Neural crest cell (in vitro differentiated cells): ENCODE measurements around the gene MFAP1. TPM values are rescaled to one million over a fixed set of nuclear protein-coding genes. Genes with fewer than 3 reads are reported as not detected.
"Not testable (repeated sequence)": the region's sequence is repeated elsewhere in the genome, so short reads cannot be mapped to it uniquely, and the experiment has no call there.

Source experiments
- DNase-seq: peaks from one replicate; pipeline ENCODE4 v3.0.0; 2021; ENCODE audit warnings: low read depth, mixed read lengths, low spot score
- H3K27ac Mint-ChIP-seq: one replicate; pipeline ENCODE4 v1.8.0; 2021; ENCODE audit warnings: mild to moderate bottlenecking, mixed read lengths; ENCODE audit not compliant: unreplicated experiment
- H3K27me3 Mint-ChIP-seq: 2 replicates; pipeline ENCODE4 v1.8.0; 2021; ENCODE audit warnings: low read depth, mild to moderate bottlenecking, mixed read lengths
- H3K36me3 Mint-ChIP-seq: 2 replicates; pipeline ENCODE4 v1.8.0; 2021; ENCODE audit warnings: low read depth, mild to moderate bottlenecking, mixed read lengths
- H3K4me1 Mint-ChIP-seq: 2 replicates; pipeline ENCODE4 v1.8.0; 2021; ENCODE audit warnings: mixed read lengths
- H3K4me3 Mint-ChIP-seq: one replicate; pipeline ENCODE4 v1.8.0; 2021; ENCODE audit warnings: mild to moderate bottlenecking, mixed read lengths
- H3K9me3 Mint-ChIP-seq: 2 replicates; pipeline ENCODE4 v1.8.0; 2021; ENCODE audit warnings: mixed read lengths
- CTCF ChIP-seq: fragments of 200-600 bp; sonication (generic); conservative IDR thresholded peaks from 2 replicates; pipeline ENCODE4 v1.5.0; 2021; ENCODE audit warnings: antibody characterized with exemption, mild to moderate bottlenecking
- total RNA-seq: library from RNA; stranded (reverse); gene quantifications from 2 replicates; pipeline ENCODE4 v1.2.1, GENCODE V29; 2021

MFAP1 gene
- total RNA-seq, 1 donor from 2014 or later: 41.0 TPM

- Mint-ChIP-seq H3K27ac (no peak overlapping the region), H3K27me3 (no peaks in the 10 kb centered on the region), H3K9me3 (no peaks in the 10 kb centered on the region), H3K36me3 (peaks cover 7% of the 10 kb centered on the region), H3K4me1 (no peaks in the 10 kb centered on the region), H3K4me3 (no peak overlapping the region)
- DNase-seq: no peak
- TF ChIP-seq CTCF: no peak
Measured at GRCh38 chr15:43845421-43845820, 20.9 kb upstream of the MFAP1 start.

- not testable (repeated sequence) for H3K9me3 Mint-ChIP-seq, H3K4me3 Mint-ChIP-seq, DNase-seq, H3K27ac Mint-ChIP-seq, H3K36me3 Mint-ChIP-seq, H3K27me3 Mint-ChIP-seq
- peaks cover 24% of the 10 kb centered on the region for H3K4me1 Mint-ChIP-seq
Measured at GRCh38 chr15:43832485-43832884, 8.0 kb upstream of the MFAP1 start.

GRCh38 chr15:43831519-43832052 lies 7.1 kb upstream of the MFAP1 start:
- DNase-seq, H3K36me3 Mint-ChIP-seq, H3K27ac Mint-ChIP-seq, H3K9me3 Mint-ChIP-seq, H3K27me3 Mint-ChIP-seq: not testable (repeated sequence)
- Mint-ChIP-seq H3K4me3 (peak overlapping the region; percentile 45), H3K4me1 (peaks cover 32% of the 10 kb centered on the region)

- not testable (repeated sequence) for H3K27me3 Mint-ChIP-seq, DNase-seq, H3K36me3 Mint-ChIP-seq, H3K9me3 Mint-ChIP-seq, H3K4me3 Mint-ChIP-seq, H3K27ac Mint-ChIP-seq
- peaks cover 32% of the 10 kb centered on the region for H3K4me1 Mint-ChIP-seq
Measured at GRCh38 chr15:43830691-43831275, 6.3 kb upstream of the MFAP1 start.

GRCh38 chr15:43829951-43830540 lies 5.6 kb upstream of the MFAP1 start:
- H3K36me3 Mint-ChIP-seq, H3K9me3 Mint-ChIP-seq, H3K27me3 Mint-ChIP-seq, DNase-seq, H3K27ac Mint-ChIP-seq: not testable (repeated sequence)
- peak overlapping the region; percentile 41 for H3K4me3 Mint-ChIP-seq
- peaks cover 32% of the 10 kb centered on the region for H3K4me1 Mint-ChIP-seq

- Mint-ChIP-seq H3K36me3 (peaks cover 11% of the 10 kb centered on the region), H3K27me3 (no peaks in the 10 kb centered on the region), H3K4me1 (peaks cover 43% of the 10 kb centered on the region), H3K27ac (no peak overlapping the region), H3K4me3 (peak overlapping the region; percentile 96), H3K9me3 (peaks cover 5% of the 10 kb centered on the region)
- TF ChIP-seq CTCF: no peak
- DNase-seq: no peak
Measured at GRCh38 chr15:43828061-43828657, 3.7 kb upstream of the MFAP1 start.

- H3K4me1 Mint-ChIP-seq: peaks cover 40% of the 10 kb centered on the region
- no peaks in the 10 kb centered on the region for H3K27me3 Mint-ChIP-seq
- H3K9me3 Mint-ChIP-seq: peaks cover 5% of the 10 kb centered on the region
- no peak for TF ChIP-seq CTCF
- H3K36me3 Mint-ChIP-seq: peaks cover 9% of the 10 kb centered on the region
- H3K27ac Mint-ChIP-seq: peak within 1 kb of the TSS; percentile 99
- peak; percentile 77 for DNase-seq
- H3K4me3 Mint-ChIP-seq: peak within 1 kb of the TSS; percentile 96
Measured at GRCh38 chr15:43826508-43827341, 2.2 kb upstream of the MFAP1 start, which contains the start of gene WDR76. Gene WDR76, plus strand, starts transcription at chr15:43827002. Its CDS starts 31 bp downstream, at chr15:43827033.
